H9 (cell line): ENCODE measurements around the gene ZFP62. TPM values are rescaled to one million over a fixed set of nuclear protein-coding genes. Genes with fewer than 3 reads are reported as not detected.

Experiments used
- DNase-seq: peaks from one replicate; pipeline ENCODE4 v3.0.0-alpha.2; 2017
- H2AFZ ChIP-seq: one replicate; pipeline ENCODE4 v1.6.1; 2013; ENCODE audit warnings: mild to moderate bottlenecking, low read length, control low read depth, moderate library complexity
- H2AK5ac ChIP-seq: 2 replicates; pipeline ENCODE4 v1.6.1; 2013; ENCODE audit warnings: low read length, control low read depth, mixed read lengths; ENCODE audit not compliant: insufficient read length
- H2BK120ac ChIP-seq: one replicate; pipeline ENCODE4 v1.6.1; 2013; ENCODE audit warnings: low read depth, mild to moderate bottlenecking, low read length, control low read depth, inconsistent platforms; ENCODE audit not compliant: poor library complexity, severe bottlenecking
- H2BK12ac ChIP-seq: 2 replicates; pipeline ENCODE4 v1.6.1; 2013; ENCODE audit warnings: low read length, control low read depth, mixed read lengths, low read depth; ENCODE audit not compliant: insufficient read length
- H2BK15ac ChIP-seq: 2 replicates; pipeline ENCODE4 v1.6.1; 2013; ENCODE audit warnings: low read depth, low read length, control low read depth
- H2BK20ac ChIP-seq: one replicate; pipeline ENCODE4 v1.6.1; 2013; ENCODE audit warnings: low read depth, mild to moderate bottlenecking, low read length, control low read depth, inconsistent platforms; ENCODE audit not compliant: poor library complexity, severe bottlenecking
- H2BK5ac ChIP-seq: 2 replicates; pipeline ENCODE4 v1.6.1; 2013; ENCODE audit warnings: low read length, control low read depth, mixed read lengths; ENCODE audit not compliant: insufficient read length
- H3K14ac ChIP-seq: 2 replicates; pipeline ENCODE4 v1.6.1; 2013; ENCODE audit warnings: low read length, control low read depth; ENCODE audit not compliant: insufficient read depth
- H3K18ac ChIP-seq: 2 replicates; pipeline ENCODE4 v1.6.1; 2013; ENCODE audit warnings: low read depth, mild to moderate bottlenecking, mixed read lengths, low read length, control low read depth; ENCODE audit not compliant: insufficient read length
- H3K23ac ChIP-seq: 2 replicates; pipeline ENCODE4 v1.6.1; 2013; ENCODE audit warnings: low read length, control low read depth, mixed read lengths, low read depth; ENCODE audit not compliant: insufficient read length
- H3K23me2 ChIP-seq: 2 replicates; pipeline ENCODE4 v1.6.1; 2013; ENCODE audit warnings: low read depth, mild to moderate bottlenecking, mixed read lengths, low read length, control low read depth; ENCODE audit not compliant: insufficient read length, poor library complexity, severe bottlenecking
- H3K27ac ChIP-seq: 2 replicates; pipeline ENCODE4 v1.5.1; 2013; ENCODE audit warnings: low read length, control low read depth, mixed read lengths, low read depth; ENCODE audit not compliant: insufficient read length
- H3K27me3 ChIP-seq: 2 replicates; pipeline ENCODE4 v1.6.1; 2013; ENCODE audit warnings: low read length, control low read depth, inconsistent platforms; ENCODE audit not compliant: insufficient read depth
- H3K4ac ChIP-seq: 2 replicates; pipeline ENCODE4 v1.6.1; 2013; ENCODE audit warnings: low read depth, mild to moderate bottlenecking, control low read depth, inconsistent platforms, low read length, moderate library complexity
- H3K4me1 ChIP-seq: 2 replicates; pipeline ENCODE4 v1.6.1; 2013; ENCODE audit warnings: low read length, control low read depth, inconsistent platforms; ENCODE audit not compliant: insufficient read depth
- H3K4me2 ChIP-seq: 2 replicates; pipeline ENCODE4 v1.6.1; 2013; ENCODE audit warnings: low read length, control low read depth, mixed read lengths; ENCODE audit not compliant: insufficient read length, insufficient read depth
- H3K56ac ChIP-seq: 2 replicates; pipeline ENCODE4 v1.6.1; 2013; ENCODE audit warnings: low read depth, mild to moderate bottlenecking, mixed read lengths, low read length, control low read depth; ENCODE audit not compliant: insufficient read length
- H3K79me1 ChIP-seq: 2 replicates; pipeline ENCODE4 v1.6.1; 2013; ENCODE audit warnings: low read depth, mild to moderate bottlenecking, moderate library complexity, low read length, control low read depth, inconsistent platforms; ENCODE audit not compliant: insufficient read depth, poor library complexity, severe bottlenecking
- H3K79me2 ChIP-seq: 2 replicates; pipeline ENCODE4 v1.6.1; 2013; ENCODE audit warnings: low read length, control low read depth, inconsistent platforms; ENCODE audit not compliant: insufficient read depth
- H3K9ac ChIP-seq: 2 replicates; pipeline ENCODE4 v1.6.1; 2013; ENCODE audit warnings: low read length, control low read depth, mixed read lengths; ENCODE audit not compliant: insufficient read length; ENCODE audit errors: extremely low read depth
- H3K9me3 ChIP-seq: one replicate; pipeline ENCODE4 v1.6.1; 2013; ENCODE audit warnings: low read depth, low read length, inconsistent platforms; ENCODE audit not compliant: control insufficient read depth
- H3T11ph ChIP-seq: one replicate; pipeline ENCODE4 v1.6.1; 2013; ENCODE audit warnings: mild to moderate bottlenecking, low read length, control low read depth, inconsistent platforms
- H4K20me1 ChIP-seq: one replicate; pipeline ENCODE4 v1.6.1; 2013; ENCODE audit not compliant: control insufficient read depth, insufficient read length, insufficient read depth
- H4K5ac ChIP-seq: 2 replicates; pipeline ENCODE4 v1.6.1; 2013; ENCODE audit warnings: low read depth, mild to moderate bottlenecking, mixed read lengths, low read length, control low read depth; ENCODE audit not compliant: insufficient read length
- H4K8ac ChIP-seq: replicated peaks from 2 replicates; pipeline ENCODE4 v1.6.1; 2013; ENCODE audit warnings: low read length, control low read depth, mixed read lengths, low read depth; ENCODE audit not compliant: insufficient read length
- H4K91ac ChIP-seq: 2 replicates; pipeline ENCODE4 v1.6.1; 2013; ENCODE audit warnings: low read depth, mild to moderate bottlenecking, moderate library complexity, mixed read lengths, low read length, control low read depth; ENCODE audit not compliant: insufficient read length
- H3K27ac Mint-ChIP-seq, 3 experiments: 2 replicates in 2 of 3; 3 replicates in 1 of 3; pipeline ENCODE4 v1.8.0; 2020 to 2021; ENCODE audit warnings: mixed read lengths in 3 of 3, mild to moderate bottlenecking in 1 of 3, moderate library complexity in 1 of 3
- H3K27me3 Mint-ChIP-seq: 2 replicates; pipeline ENCODE4 v1.8.0; 2021; ENCODE audit warnings: low read depth, mild to moderate bottlenecking, moderate library complexity, mixed read lengths
- H3K36me3 Mint-ChIP-seq, 3 experiments: 2 replicates in 2 of 3; 3 replicates in 1 of 3; pipeline ENCODE4 v1.8.0; 2020 to 2021; ENCODE audit warnings: low read depth in 3 of 3, mixed read lengths in 3 of 3; ENCODE audit not compliant: insufficient read depth in 1 of 3
- H3K4me1 Mint-ChIP-seq, 2 experiments: 2 replicates each; pipeline ENCODE4 v1.8.0; 2020; ENCODE audit warnings: mixed read lengths in 2 of 2
- H3K4me3 Mint-ChIP-seq, 2 experiments: 2 replicates in 1 of 2; 3 replicates in 1 of 2; pipeline ENCODE4 v1.8.0; 2020 to 2021; ENCODE audit warnings: mild to moderate bottlenecking in 2 of 2, mixed read lengths in 2 of 2, moderate library complexity in 1 of 2
- H3K9me3 Mint-ChIP-seq, 2 experiments: 2 replicates in 1 of 2; 3 replicates in 1 of 2; pipeline ENCODE4 v1.8.0; 2020; ENCODE audit warnings: mild to moderate bottlenecking in 2 of 2, mixed read lengths in 2 of 2, moderate library complexity in 1 of 2
- WGBS: extraction: QIAGEN DNeasy Blood & Tissue Kit; methylation state at CpG from one replicate; pipeline ENCODE4 v1.1.7; 2013; ENCODE audit warnings: missing lambda C conversion rate, low lambda C conversion rate, mixed read lengths; ENCODE audit not compliant: insufficient read length; ENCODE audit errors: extremely low coverage; 5-methylcytosine and 5-hydroxymethylcytosine counted together
- total RNA-seq: library from RNA; stranded (reverse); gene quantifications from 2 replicates; pipeline ENCODE4 v1.2.1, GENCODE V29; 2021
- TF ChIP-seq, protein P1 (sequence below): fragments of 200-600 bp; sonication (generic); conservative IDR thresholded peaks from 3 replicates; pipeline ENCODE4 v1.8.0; 2021; ENCODE audit warnings: antibody characterized with exemption, mild to moderate bottlenecking

ZFP62 gene
- total RNA-seq, 1 experiment from 2014 or later: 16.2 TPM

DNA sequence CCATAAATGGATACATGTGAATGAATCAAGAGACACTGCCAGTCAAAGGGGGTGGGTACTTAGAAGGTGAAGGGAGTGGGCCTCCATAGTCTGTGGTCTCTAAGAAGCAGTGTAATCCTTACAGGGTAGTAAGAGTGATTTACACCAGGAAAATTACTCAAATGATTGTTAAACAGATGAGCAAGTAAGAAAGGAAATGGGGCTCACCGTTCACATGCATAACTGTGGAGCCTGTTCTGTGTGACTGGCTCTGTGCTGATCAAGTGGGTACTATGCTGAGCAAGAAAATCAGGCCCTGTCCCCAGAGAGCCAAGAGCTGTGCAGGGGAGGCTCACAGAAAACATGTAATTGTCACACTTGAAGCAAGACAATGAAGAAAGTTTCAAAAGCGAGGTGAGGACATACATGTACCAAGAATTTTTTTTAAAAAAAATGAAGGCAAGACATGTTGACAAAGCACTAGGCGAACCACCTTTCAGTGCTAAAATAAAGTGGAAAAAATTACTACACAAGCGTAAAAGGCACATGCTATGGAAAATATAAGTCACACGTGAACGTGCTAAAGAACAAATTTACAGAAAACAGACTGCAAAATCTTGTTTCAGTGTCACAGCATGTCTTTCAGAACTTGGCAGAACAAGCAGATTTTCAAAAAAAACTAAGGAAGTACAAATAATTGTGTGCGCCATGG, 40.4 kb upstream of the ZFP62 start:
- H3T11ph ChIP-seq: no peak overlapping the region
- H3K4ac ChIP-seq: no peak overlapping the region
- no peak overlapping the region for H3K4me3 Mint-ChIP-seq
- TF ChIP-seq, protein P1, sequence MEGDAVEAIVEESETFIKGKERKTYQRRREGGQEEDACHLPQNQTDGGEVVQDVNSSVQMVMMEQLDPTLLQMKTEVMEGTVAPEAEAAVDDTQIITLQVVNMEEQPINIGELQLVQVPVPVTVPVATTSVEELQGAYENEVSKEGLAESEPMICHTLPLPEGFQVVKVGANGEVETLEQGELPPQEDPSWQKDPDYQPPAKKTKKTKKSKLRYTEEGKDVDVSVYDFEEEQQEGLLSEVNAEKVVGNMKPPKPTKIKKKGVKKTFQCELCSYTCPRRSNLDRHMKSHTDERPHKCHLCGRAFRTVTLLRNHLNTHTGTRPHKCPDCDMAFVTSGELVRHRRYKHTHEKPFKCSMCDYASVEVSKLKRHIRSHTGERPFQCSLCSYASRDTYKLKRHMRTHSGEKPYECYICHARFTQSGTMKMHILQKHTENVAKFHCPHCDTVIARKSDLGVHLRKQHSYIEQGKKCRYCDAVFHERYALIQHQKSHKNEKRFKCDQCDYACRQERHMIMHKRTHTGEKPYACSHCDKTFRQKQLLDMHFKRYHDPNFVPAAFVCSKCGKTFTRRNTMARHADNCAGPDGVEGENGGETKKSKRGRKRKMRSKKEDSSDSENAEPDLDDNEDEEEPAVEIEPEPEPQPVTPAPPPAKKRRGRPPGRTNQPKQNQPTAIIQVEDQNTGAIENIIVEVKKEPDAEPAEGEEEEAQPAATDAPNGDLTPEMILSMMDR: no peak
- H3K4me2 ChIP-seq: no peak overlapping the region
- no peak overlapping the region for H2AFZ ChIP-seq
- H4K5ac ChIP-seq: no peak overlapping the region
- peaks cover 7% of the 10 kb centered on the region for H3K27me3 Mint-ChIP-seq
- H4K8ac ChIP-seq: no peak overlapping the region
- no peak overlapping the region for H2BK120ac ChIP-seq
- no peak overlapping the region for H3K27ac ChIP-seq
- H2BK5ac ChIP-seq: no peak overlapping the region
- H3K9me3 ChIP-seq: no peaks in the 10 kb centered on the region
- no peak overlapping the region for H2BK15ac ChIP-seq
- H2AK5ac ChIP-seq: no peak overlapping the region
- H3K23ac ChIP-seq: no peak overlapping the region
- H3K9ac ChIP-seq: no peak overlapping the region
- H3K27me3 ChIP-seq: no peaks in the 10 kb centered on the region
- H3K56ac ChIP-seq: no peak overlapping the region
- no peak for DNase-seq
- no peaks in the 10 kb centered on the region for H3K4me1 Mint-ChIP-seq
- H4K91ac ChIP-seq: no peak overlapping the region
- no peak overlapping the region for H2BK12ac ChIP-seq
- no peaks in the 10 kb centered on the region for H3K4me1 ChIP-seq
- no peaks in the 10 kb centered on the region for H3K79me2 ChIP-seq
- no peaks in the 10 kb centered on the region for H4K20me1 ChIP-seq
- H2BK20ac ChIP-seq: no peak overlapping the region
- WGBS: no CpG with 5 or more reads among the region's 7 CpGs
- peaks cover 0 to 2% (median 0%) of the 10 kb centered on the region in 3 experiments; a peak in 1 of 7 replicates for H3K36me3 Mint-ChIP-seq
- H3K18ac ChIP-seq: no peak overlapping the region
- H3K14ac ChIP-seq: no peak overlapping the region
- H3K79me1 ChIP-seq: no peaks in the 10 kb centered on the region
- peaks cover 0 to 20% of the 10 kb centered on the region in 2 experiments; a peak in 1 of 5 replicates for H3K9me3 Mint-ChIP-seq
- H3K23me2 ChIP-seq: no peaks in the 10 kb centered on the region
- H3K27ac Mint-ChIP-seq: no peak overlapping the region
